GM21526 (cell line): ENCODE measurements around the gene MSN.
A peak's percentile ranks its signal among the peaks of the same experiment; 100 is the strongest.

ENCODE experiments used
- ATAC-seq: cut with Tn5 transposase; IDR thresholded peaks from one replicate; pipeline ENCODE4 v1.9.1; 2021; ENCODE audit warnings: moderate library complexity; ENCODE audit not compliant: unreplicated experiment, low FRiP score

MSN gene

GRCh38 chrX:65783746-65784145 is 116.3 kb downstream of the MSN start:
- ATAC-seq = peak; percentile 71
